Stimulated activated CD4-positive, alpha-beta T cell treated with anti-CD3 and anti-CD28 coated beads, Interleukin-1b, Interleukin-23, amount 100 ng/mL, for 48 hours (primary cell): ENCODE data around the gene THY1.

Source experiments
- DNase-seq: peaks from one replicate; pipeline ENCODE4 v3.0.0-alpha.2; 2020

THY1 gene

DNA sequence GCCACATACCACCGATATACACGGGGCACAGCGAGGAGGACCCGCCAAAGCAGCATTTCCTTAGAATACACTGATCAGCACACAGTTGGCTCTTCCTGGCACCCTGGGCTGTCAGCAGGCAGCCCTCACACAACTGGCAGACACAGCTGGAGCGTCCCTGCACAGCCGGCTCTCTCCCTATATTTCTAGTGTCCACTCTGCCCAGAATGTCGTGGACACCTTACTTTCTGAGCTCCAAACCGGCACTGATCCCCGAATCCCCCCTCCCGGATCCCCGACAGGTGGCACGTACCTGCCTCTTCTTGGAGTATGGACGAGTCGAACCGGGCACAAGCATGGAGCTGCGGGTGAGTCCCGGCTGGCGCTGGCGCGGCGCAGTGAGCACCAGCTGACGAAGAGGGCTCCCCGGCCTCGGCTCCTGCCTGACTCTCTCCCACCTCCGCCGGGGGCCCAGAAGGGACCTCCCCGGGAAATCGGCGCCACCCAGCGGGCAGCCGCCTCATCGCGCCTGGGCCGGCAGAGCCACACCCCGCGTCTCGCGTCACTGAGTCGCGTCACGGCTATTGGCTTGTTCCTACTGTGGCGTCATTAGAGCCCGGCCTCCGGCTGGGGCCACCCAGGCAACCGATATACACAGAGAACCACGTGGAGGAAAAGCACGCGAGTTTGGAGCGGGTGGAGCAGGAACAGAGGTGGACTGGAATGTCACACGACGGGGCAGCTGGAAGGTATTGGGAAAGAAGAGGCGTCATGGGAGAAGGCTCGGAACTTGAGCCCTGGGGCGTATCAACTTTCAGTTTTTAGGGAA, 41.6 kb downstream of the THY1 start, which contains the start of gene USP2:
Gene USP2 (minus strand): TSS at position 510 of the 808 bp plus-strand sequence. CDS start 8,210 bp downstream, outside the sequence.
- peak; percentile 95 for DNase-seq

DNA sequence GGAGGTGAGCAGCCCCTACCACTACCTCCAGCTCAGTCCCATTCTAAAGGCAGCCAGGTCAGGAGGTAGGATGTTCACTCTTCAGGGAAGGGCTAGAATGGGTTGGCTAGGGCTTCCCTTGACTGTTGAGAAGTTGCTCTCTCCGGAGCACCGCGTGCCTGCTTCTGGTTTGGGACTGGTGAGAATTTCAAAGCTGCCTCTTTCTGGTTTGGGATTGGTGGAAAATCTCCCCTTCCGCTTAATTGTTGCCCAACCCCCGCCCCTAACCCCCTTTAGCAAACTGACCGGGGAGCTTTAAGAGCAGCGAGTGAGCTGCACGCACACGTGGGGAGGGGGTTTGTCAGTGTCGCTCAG, 42.2 kb downstream of the THY1 start:
- DNase-seq: no peak

DNA sequence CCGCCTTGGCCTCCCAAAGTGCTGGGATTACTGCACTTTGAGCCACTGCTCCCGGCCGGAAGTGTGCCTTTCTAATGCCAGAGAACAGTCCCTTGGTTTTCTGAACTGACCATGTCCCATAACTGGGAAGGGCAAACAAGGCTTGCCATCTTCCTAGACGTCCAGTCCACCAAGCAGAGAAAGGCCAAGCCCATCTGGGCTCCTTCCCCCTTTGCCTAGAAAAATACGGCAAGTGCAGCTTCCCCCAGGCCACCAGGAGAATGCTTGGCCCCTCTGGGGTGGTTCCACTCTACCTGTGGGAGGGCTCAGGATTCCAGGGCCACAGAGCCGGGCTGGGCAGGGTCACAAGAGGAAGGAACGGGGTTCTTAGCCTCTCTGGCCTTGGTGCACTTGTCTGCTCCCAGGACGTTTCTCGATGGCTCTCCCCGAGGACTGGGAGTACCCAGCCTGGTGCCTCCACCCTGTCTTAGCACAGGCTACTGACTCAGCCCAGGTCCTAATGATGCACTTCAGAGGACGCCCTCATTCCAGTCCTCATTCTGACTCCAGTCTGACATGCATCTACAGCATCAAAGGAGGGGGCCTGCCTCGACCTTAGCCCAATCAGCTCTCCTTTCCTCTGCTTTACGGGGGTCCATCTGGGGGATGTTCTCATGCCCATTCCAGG, 42.7 kb downstream of the THY1 start:
- no peak for DNase-seq

DNA sequence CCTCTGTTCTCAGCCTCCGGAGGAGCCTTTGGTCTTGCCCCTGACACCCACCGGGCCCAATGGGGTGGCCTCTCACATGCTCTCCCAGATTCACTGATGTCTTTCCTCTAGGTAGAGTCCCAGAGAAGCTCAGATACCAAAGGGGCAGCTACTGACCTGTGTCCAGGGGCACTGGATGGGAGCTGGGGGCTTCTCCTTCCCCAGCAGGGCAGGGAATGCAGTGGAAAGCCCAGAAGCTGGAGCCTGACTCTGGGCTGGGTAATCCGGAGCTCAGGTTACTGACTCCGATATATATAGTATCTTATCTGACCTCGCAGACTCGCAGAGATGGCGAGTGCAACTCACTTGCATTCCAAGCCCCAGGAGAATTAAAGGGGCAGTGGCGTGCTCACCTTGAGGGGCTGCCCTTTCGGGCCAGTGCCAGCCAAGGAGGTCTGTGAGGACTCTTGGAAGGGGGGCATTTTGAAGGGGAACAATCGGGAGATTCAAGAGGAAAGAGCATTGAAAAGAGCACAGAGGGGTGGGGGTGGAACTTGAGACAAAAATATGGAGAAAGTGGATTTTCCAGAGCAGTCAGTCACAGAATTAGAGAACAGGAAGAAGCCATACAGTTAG, 44.0 kb downstream of the THY1 start:
- no peak for DNase-seq

DNA sequence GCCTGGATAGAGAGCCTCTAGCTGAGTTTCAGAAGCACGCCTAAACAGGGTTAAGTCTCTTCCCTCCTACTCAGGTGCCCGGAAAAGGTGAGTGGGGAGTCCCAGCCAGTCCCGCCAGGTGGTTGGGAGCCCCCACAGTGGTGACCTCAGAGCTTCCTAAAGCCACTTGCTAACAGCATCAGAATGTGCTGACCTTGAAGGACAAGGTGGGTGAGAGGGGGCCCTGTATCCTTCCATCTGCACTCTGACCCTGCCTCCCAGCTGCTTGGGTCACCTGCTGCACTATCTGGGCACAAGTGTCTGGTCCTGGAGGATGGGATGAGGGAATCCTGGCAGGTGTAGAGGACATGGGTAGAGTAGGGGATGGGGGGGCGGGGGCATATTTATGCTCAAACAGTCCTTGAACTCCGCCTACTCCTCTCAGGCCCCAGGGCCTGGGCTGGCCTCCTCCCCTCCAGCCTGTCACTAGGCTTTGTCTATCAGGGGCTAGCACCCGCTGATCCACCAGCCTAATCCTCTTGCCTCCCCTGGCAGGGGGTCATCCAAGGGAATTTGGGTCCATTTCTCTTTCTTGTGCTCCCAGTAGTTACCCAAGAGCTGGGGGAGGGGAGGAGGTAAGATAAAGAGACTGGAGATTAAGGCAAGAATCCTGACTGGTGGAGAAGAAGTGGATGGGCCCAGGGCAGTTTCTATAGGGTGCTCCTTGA, 44.9 kb downstream of the THY1 start:
- DNase-seq: no peak

GRCh38 chr11:119377112-119377901, 45.7 kb downstream of the THY1 start:
- DNase-seq: no peak

DNA sequence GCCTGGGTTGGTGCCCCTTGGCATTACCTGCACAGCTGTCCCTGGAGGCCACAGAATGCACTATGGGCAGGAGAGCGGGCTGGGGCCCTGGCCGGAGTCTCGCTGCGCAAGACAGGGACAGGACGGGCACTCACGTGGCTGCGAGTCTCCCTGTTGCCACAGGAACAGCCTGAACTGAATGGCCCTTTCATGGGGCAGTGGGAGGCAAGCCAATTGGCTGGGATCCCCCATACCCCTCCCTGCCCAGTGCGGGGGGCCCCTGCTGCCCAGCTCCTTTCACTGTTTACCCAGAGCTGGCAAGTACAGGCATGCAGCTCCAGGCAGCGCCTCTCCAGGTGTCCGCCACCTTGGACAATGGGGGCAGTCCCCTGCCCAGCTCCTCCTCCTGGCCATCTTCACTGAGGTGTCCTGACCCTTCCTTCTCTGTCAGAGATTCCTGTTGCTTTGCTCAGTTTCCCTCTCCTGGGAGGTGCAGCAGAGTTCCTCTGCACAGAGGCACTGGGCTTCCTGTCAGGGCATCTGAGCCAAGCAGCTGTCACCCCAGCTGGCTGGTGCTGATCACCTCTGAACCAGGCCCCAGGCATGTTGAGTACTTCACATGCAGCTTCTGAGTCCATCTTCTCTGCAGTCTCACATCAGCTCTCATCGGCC, 46.6 kb downstream of the THY1 start:
- no peak for DNase-seq

- no peak for DNase-seq
Observed at GRCh38 chr11:119375337-119376196, 47.4 kb downstream of the THY1 start.

DNA sequence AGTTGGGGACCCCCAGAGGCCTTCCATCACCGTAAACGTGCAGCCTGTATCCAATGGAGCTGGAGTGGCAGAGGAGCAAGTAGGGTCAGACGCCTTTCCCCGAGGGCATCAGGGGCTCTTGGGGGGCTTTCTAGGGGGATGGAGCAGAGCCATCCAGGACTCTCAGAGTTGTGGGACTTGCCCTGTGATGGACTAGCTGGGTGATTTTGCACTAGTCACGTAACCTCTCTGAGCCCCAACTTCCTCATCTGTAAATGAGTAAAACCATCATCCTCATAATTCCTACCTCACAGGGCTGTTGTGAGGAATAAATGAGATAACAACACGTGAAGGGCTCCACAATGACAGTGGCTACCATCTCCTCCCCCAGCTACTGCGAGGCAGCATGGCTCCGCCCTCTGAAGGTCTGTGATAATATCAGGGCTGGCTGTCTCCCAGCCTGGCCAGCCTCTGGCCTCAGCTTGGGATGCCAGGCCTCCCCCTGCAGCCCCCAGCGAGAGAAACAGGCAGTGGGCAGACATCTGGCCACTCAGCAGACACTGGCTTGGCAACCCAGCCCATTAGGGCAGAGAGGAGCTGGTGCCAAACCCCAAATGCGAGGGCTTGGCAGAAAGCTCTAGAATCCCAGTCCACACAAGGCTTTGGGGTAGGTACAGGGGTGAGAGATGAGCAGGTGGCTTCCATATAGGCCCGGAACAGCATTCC, 48.2 kb downstream of the THY1 start:
- DNase-seq: no peak

GRCh38 chr11:119373921-119374631, 48.9 kb downstream of the THY1 start:
- peak; percentile 52 for DNase-seq

DNA sequence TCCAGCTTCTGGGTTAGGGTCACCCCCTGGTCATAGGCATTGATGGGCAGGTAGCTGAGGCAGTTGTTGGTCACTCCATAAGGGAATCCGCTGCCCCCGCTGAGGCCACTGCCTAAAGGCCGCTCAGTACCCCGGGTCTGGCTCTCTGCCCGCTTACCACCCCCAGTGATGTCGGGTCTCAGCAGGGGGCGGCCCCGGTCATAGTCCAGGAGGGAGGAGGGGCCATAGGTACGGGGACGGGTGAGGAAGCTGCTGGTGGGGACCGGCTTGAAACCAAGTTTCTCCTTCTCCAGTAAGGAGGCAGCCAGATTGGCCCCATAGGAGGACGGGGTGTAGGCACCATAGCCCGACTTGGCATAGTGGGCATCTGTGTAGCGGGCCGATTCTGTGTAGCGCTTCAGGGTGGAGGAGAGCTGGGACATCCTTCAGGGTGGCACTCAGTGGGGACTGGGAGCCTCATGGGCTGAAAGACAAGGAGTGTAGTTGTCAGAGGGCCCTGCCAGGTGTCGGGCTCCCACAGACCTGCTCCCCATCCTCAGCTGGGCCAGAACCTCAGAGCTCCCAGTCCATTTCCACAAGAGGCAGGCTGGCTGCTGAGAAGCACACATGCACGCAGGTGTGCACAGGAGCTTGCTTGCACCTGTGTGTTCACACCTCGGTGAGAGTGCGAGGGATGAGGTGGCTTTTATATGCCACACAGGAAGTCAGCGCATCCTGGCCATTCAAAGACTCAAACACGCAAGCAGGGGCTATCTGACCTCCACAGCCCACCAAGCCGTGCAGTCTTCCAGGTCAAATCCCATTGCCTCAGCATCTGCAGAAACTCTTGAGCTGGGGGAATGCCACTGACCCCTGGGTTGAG, 49.7 kb downstream of the THY1 start:
- no peak for DNase-seq

GRCh38 chr11:119372260-119373058, 50.5 kb downstream of the THY1 start:
- DNase-seq: no peak

DNA sequence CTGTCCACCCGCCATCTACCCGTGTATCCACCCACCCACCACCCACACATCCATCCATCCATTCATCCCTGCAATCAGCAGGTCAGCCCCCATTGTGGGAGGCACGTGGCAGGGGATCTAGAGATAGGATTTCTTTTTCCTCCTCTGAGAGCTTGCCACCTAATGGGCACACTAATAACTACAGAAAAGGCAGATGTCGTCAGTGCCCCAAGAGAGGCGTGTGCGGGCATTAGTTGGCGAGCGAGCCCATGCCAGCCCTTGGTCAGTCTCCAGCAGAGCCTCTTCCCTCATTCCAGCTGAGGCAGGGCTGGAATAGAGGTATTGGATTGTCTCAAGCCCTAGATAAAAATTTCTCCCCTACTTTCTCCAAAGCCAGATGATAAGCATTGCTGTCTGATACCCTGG, 51.2 kb downstream of the THY1 start:
- DNase-seq: no peak

DNA sequence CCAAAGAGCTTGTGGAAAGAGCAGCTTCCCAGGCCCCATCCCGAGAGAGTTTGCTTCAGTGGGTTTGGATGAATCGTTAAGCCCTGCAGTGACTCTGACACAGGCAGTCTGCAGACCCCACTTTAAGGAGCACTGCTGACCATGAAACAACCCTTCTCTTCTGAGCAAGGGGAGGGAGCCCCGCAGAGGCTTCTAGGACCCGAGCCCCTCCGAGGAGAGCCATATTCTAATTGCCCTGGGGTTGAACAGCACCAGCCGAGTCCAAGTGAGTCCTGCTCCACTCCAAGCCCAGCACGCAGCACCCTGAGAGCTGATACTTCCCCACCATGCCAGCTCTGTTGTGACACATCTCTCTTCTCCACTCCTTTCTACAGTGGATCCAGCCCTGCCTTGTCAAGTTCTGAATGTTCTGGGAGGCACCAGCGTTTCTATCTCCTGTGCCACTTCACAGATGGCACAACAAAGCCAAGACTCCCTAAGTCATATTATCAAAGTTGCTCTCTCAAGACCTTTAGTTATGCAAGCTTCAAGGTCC, 51.8 kb downstream of the THY1 start:
- DNase-seq: no peak

DNA sequence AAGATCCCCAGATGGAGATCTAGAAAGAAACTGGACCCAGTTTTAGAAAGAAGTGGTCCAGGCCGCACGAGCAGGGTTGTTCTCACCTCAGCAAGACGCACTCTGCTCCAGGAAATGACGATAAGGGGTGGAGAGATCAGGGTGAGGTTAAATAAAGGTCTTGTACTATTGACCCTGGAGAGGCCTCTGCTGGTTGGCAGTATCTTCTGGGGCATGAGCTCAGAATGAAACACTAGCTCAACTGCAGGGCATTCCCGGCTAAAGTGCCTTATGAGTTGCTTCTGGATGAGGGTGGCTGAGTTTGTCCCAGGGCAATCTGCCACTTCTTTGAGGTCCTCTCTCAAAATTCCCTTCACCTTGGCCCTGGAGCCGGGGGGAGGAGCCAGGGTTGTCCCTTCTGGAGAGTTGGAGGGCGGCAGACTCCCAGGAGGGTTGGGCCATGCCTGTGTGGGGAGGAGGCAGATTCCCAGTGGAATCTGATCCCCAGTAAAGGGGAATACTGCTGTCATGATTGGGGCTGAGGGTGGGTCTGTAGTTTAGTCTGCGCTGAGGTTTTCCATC, 52.4 kb downstream of the THY1 start:
- no peak for DNase-seq

DNA sequence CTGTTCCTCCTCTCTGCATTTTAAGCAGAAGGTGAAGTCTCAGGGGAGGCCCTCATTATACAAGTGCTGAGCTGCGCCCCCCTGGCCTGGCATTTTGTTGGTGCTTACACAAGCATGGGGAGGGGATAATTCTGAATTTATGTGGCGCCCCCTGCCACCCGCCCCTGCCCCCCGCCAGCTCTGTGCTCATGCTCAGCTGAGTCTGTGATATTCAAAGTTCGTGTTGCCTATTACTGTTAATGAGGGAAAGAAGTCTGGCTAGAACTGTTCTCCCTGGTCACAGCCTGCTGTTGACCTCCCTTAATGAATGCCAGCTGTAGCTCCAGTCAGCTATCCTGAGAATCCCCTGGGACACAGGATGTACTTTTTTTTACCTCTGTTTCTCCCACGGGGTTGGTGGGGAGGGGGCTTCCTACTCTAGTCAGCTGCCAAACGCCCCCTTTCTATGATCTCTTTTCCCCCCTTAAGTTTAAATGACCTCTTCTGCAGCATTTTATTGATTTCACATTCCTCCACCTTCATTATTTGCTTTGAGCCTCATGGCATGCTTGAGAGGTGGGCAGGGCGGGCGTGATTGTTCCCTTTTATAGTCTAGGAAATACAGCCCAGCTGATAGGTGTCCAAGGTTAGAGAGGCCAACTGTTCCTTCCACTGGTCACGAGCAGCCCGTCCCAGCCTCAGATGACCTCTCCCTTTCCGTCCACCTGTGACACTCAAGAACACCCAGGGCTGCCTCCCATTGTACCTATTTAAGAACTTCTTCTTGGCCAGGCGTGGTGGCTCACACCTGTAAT, 53.6 kb downstream of the THY1 start:
- DNase-seq: no peak
